Heart left ventricle (tissue), 13 donors: ENCODE measurements around the gene SYNE4.

Experiments
- POLR2A ChIP-seq, 2 donors: fragments of 450-650 bp; IDR thresholded peaks; one replicate each; pipeline ENCODE4 v1.6.1; 2017; ENCODE audit warnings: antibody characterized with exemption in 2 of 2, mild to moderate bottlenecking in 2 of 2, moderate library complexity in 2 of 2
- TF ChIP-seq, protein P1 (sequence below), 12 donors: fragments of 200-600 bp; sonication (generic) in 4 of 12; IDR thresholded peaks; one replicate each; pipeline versions ENCODE4 v1.5.0 to v1.8.0; 2018 to 2022; ENCODE audit warnings: antibody characterized with exemption in 12 of 12, mild to moderate bottlenecking in 5 of 12
- donor health status: ischemic (EF 13 %, LVEDD 7.1; RV severe dilation, severe dysfunction).
- donor health status: DM: no; HTN: yes; CAD: no.
- donor health status: DM: no; HTN: no; CAD: no.
- donor health status: ischemic (EF 25% LVEDD 6.9; RV normal size, moderate dysfunction).
- donor health status: ischemic (EF 25% LVEDD 5.7; RV mildly dilated, moderate dysfunction).
- donor health status: ischemic (EF 35%, LVEDD 5.7; RV mildly dilated, moderate dysfunction).
- donor health status: nonischemic (EF 11% LVEDD 7.7; RV severe dilation, severe dysfunction).
- donor health status: DM: yes; HTN: yes; CAD: no.
- donor health status: PGD.
- donor health status: ischemic (EF 29% LVEDD 5.4; RV normal size, mild dysfunction).
- donor health status: nonischemic (EF 23%, LVEDD 6.1; RV moderate dilation, normal function).

DNA sequence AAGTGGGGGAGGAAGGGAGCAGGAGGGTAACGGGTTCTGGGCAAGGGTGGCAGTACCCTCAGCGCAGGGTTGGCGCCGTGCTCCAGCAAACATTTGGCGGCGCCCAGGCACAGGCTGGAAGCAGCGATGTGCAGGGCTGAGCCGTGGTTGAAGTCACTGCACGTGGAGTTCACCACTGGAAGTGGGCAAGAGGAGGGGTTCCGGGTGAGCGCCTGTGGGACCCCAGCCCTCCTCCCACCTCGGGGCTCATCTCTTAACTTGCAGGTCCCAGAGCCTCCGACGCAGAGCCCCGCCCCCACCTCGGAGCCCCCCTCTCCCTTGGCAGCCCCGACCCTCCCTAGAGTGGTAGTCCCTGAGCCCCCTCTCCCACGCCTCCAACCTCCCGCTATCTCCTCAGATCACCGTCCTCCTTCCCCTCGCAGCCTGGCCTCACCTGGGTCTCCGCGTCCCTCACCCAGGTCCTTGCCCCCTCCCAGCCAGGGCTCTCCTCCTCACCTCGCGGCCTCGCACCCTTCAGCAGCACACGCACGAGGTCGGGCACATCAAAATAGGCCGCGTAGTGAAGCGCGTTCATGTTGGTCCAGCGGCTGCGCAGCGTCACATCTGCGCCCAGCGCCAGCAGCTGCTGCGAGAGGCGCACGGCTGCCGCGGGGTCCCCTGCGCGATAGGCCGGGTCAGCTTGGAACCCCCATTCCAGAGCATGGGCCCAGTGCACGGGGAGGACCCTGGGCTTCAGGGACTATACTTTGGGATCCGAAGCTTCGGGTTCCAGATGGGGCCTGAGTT lies 17.7 kb upstream of the SYNE4 start:
- TF ChIP-seq, protein P1, sequence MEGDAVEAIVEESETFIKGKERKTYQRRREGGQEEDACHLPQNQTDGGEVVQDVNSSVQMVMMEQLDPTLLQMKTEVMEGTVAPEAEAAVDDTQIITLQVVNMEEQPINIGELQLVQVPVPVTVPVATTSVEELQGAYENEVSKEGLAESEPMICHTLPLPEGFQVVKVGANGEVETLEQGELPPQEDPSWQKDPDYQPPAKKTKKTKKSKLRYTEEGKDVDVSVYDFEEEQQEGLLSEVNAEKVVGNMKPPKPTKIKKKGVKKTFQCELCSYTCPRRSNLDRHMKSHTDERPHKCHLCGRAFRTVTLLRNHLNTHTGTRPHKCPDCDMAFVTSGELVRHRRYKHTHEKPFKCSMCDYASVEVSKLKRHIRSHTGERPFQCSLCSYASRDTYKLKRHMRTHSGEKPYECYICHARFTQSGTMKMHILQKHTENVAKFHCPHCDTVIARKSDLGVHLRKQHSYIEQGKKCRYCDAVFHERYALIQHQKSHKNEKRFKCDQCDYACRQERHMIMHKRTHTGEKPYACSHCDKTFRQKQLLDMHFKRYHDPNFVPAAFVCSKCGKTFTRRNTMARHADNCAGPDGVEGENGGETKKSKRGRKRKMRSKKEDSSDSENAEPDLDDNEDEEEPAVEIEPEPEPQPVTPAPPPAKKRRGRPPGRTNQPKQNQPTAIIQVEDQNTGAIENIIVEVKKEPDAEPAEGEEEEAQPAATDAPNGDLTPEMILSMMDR (IDR thresholded peaks at IDR 0.05): no peak
- no peak for TF ChIP-seq POLR2A (IDR thresholded peaks at IDR 0.05)
